ENCODE measurements around the gene SFXN3.

The SFXN3 gene

GRCh38 chr10:101035916-101036702 lies 5.1 kb downstream of the SFXN3 start:
- DNase-seq (ENCODE audit: low spot score) = no peak

GRCh38 chr10:101036726-101037125 lies 5.7 kb downstream of the SFXN3 start:
- DNase-seq (ENCODE audit: low spot score) = no peak

GRCh38 chr10:101038484-101038883 lies 7.5 kb downstream of the SFXN3 start:
- no peak for DNase-seq (ENCODE audit: low spot score)

GRCh38 chr10:101040061-101040460 lies 9.0 kb downstream of the SFXN3 start:
- DNase-seq (ENCODE audit: low spot score) = no peak

- no peak for DNase-seq (ENCODE audit: low spot score)
Observed at GRCh38 chr10:101040851-101041250, 9.8 kb downstream of the SFXN3 start.

GRCh38 chr10:101041252-101041761 lies 10.3 kb downstream of the SFXN3 start:
- peak; percentile 69 for DNase-seq (ENCODE audit: low spot score)

- no peak for DNase-seq (ENCODE audit: low spot score)
Observed at GRCh38 chr10:101042118-101042517, 11.1 kb downstream of the SFXN3 start.

GRCh38 chr10:101042667-101043362 lies 11.8 kb downstream of the SFXN3 start:
- peak; percentile 82 for DNase-seq (ENCODE audit: low spot score)

- DNase-seq (ENCODE audit: low spot score) = no peak
Observed at GRCh38 chr10:101043363-101043707, 12.3 kb downstream of the SFXN3 start.

- no peak for DNase-seq (ENCODE audit: low spot score)
Observed at GRCh38 chr10:101044117-101044516, 13.1 kb downstream of the SFXN3 start.

GRCh38 chr10:101046332-101047238 lies 15.6 kb downstream of the SFXN3 start:
- DNase-seq (ENCODE audit: low spot score) = no peak

GRCh38 chr10:101047268-101047667 lies 16.2 kb downstream of the SFXN3 start:
- no peak for DNase-seq (ENCODE audit: low spot score)

GRCh38 chr10:101047961-101048892 lies 17.2 kb downstream of the SFXN3 start:
- DNase-seq (ENCODE audit: low spot score) = no peak

GRCh38 chr10:101050208-101051069 lies 19.4 kb downstream of the SFXN3 start:
- DNase-seq (ENCODE audit: low spot score) = peak; percentile 85

GRCh38 chr10:101052285-101052684 lies 21.3 kb downstream of the SFXN3 start:
- DNase-seq (ENCODE audit: low spot score) = no peak

GRCh38 chr10:101053516-101053915 lies 22.5 kb downstream of the SFXN3 start:
- no peak for DNase-seq (ENCODE audit: low spot score)

- no peak for DNase-seq (ENCODE audit: low spot score)
Observed at GRCh38 chr10:101054351-101054750, 23.3 kb downstream of the SFXN3 start.

GRCh38 chr10:101054876-101055275 lies 23.8 kb downstream of the SFXN3 start:
- no peak for DNase-seq (ENCODE audit: low spot score)

- no peak for DNase-seq (ENCODE audit: low spot score)
Observed at GRCh38 chr10:101055411-101055810, 24.4 kb downstream of the SFXN3 start.
